ENCODE measurements around the gene KCTD8.
A peak's percentile ranks its signal among the peaks of the same experiment; 100 is the strongest.

The KCTD8 gene

GRCh38 chr4:44351069-44351468 is 97.5 kb downstream of the KCTD8 start:
- no peak for DNase-seq
- intact Hi-C loops (cut with DNase I): no loop called here

DNA sequence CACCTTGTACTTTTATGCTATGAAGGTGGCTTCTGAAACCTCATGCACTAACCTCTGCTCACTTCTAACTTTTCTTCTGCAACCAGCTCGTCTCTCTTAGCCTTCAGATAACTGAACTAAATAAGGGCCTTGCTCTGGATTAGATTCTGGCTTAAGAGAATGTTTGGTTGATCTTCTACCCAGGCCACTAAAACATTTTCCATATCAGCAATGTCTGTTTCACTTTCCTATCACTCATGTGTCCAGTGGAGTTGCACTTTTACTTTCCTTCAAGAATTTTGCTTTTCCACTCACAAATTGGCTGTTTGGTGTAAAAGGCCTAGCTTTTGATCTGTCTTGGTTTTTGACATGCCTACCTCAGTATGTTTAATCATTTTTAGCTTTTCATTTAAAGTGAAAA is 105.8 kb downstream of the KCTD8 start:
- DNase-seq: no peak
- intact Hi-C loops (cut with DNase I): no loop called here

- no peak for DNase-seq
- intact Hi-C loops (cut with DNase I): no loop called here
Measured at GRCh38 chr4:44326741-44327140, 121.9 kb downstream of the KCTD8 start.

DNA sequence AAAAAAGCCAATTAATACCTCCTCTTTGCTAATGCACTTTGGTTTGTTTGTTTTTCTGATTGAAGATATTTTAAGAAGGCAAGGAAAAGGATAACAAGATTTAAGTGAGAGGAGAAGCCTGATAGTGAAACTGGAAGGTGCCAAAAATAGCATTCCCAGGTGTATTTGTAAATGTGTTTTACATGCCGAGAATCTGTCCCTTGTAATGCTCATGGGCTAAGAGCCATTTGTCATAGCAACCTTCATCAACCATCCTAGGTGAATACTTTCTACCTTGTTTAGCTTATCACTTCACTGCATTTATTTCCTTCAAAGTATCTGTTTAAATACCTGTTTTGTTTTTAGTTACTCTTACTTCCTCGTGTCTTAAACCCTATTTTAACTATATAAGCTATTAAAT is 127.8 kb downstream of the KCTD8 start:
- intact Hi-C loops (cut with DNase I): no loop called here

GRCh38 chr4:44319129-44319528 is 129.5 kb downstream of the KCTD8 start:
- intact Hi-C loops (cut with DNase I): no loop called here
- no peak for DNase-seq

More for the DNA sequence above, 127.8 kb downstream of the KCTD8 start:
- no peak for DNase-seq

DNA sequence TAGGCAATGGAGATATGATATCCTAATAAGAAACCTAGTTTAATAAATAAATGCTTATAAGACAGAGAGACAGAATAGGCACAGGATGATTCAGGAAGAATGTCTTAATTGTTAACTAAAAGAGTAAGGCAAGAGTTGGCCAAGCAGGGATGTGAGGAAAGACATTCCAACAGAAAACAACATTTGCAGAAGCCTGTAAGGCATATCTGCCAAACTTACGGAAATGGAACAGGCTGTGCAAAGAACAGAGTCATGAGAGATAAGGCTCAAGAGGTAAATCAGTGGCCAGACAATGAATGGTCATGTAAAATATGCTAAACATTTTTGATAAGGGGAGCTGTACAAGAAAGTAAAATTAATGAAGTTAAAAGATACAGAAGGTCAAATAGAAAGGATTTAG is 134.9 kb downstream of the KCTD8 start:
- no peak for DNase-seq
- intact Hi-C loops (cut with DNase I): no loop called here

DNA sequence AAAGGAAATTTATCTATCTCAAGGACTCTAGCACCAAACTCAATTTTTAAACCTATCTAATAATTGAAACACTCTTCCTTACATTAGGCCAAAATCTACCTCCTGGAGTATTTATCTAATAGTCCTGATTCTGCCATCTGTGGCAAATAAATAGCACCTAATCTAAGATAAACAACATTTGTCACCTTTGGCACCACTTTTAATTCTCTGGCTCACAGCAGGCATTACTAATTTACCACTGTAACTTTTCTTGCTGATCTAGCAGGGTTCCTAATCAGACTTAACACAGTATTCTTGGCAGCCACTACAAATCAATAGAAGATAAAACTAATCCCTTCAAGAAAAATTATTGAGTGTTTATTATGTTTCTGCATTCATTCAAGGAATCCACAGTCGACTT is 161.1 kb downstream of the KCTD8 start:
- intact Hi-C loops (cut with DNase I): no loop called here
- no peak for DNase-seq

DNA sequence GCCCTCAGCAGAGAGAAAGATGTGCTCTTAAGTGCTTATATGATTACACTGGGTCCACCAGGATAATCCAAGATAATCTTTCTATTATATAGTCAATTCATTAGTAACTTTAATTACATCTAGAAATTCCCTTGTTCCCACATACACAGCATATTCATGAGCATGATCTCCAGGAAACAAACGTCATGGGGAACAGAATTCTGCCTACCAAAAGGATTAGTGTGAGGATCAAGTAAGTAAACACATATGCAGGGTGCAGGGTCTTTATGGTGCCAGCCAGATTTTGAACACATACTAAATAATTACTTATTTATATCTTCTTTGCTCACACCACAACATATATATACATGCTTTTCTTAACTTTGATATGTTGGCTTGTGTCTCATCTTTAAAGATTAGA is 169.1 kb downstream of the KCTD8 start:
- no peak for DNase-seq
- intact Hi-C loops (cut with DNase I): no loop called here

- intact Hi-C loops (cut with DNase I): no loop called here
- no peak for DNase-seq
Measured at GRCh38 chr4:44279066-44279465, 169.5 kb downstream of the KCTD8 start.

- intact Hi-C loops (cut with DNase I): no loop called here
- peak in 2 of 10 donors; percentile 5 to 25 for DNase-seq
Measured at GRCh38 chr4:44257461-44257860, 191.1 kb downstream of the KCTD8 start.

GRCh38 chr4:44256414-44256813 is 192.2 kb downstream of the KCTD8 start:
- intact Hi-C loops (cut with DNase I): loop anchor here (1.0 kb wide), 1 partner anchor 169 kb away; no protein-coding TSS in a partner anchor

GRCh38 chr4:44237643-44238042 is 211.0 kb downstream of the KCTD8 start:
- no peak for DNase-seq
- intact Hi-C loops (cut with DNase I): no loop called here

More at GRCh38 chr4:44256414-44256813, 192.2 kb downstream of the KCTD8 start:
- DNase-seq: no peak

- intact Hi-C loops (cut with DNase I): no loop called here
- no peak for DNase-seq
Measured at GRCh38 chr4:44235897-44236296, 212.7 kb downstream of the KCTD8 start.

GRCh38 chr4:44232262-44232661 is 216.3 kb downstream of the KCTD8 start:
- no peak for DNase-seq
- intact Hi-C loops (cut with DNase I): no loop called here

GRCh38 chr4:44231006-44231405 is 217.6 kb downstream of the KCTD8 start:
- no peak for DNase-seq
- intact Hi-C loops (cut with DNase I): no loop called here

GRCh38 chr4:44228326-44228725 is 220.3 kb downstream of the KCTD8 start:
- no peak for DNase-seq
- intact Hi-C loops (cut with DNase I): no loop called here

GRCh38 chr4:44221407-44221806 is 227.2 kb downstream of the KCTD8 start:
- DNase-seq: peak in 2 of 10 donors; percentile 11 to 57
- intact Hi-C loops (cut with DNase I): no loop called here

- DNase-seq: no peak
- intact Hi-C loops (cut with DNase I): no loop called here
Measured at GRCh38 chr4:44210750-44211149, 237.9 kb downstream of the KCTD8 start.

- DNase-seq: no peak
- intact Hi-C loops (cut with DNase I): no loop called here
Measured at GRCh38 chr4:44196796-44197195, 251.8 kb downstream of the KCTD8 start.

DNA sequence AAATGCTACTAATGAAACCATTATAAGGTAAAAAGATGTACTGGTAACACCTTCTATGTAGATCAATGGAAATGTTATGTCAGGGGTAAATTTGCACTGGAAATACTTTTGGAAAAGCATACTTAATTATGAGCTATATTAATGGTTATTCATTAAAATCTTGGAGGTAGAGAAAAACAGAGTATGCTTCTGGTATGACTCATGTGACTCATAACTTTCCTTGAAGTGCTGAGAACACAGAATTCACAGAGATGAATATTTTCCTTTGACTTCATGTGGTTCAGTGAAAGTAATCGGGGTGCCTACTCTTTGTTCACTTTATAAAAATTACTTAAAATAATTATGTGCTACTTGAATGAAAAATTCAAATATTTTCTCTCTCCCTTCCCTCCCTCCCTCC is 254.2 kb downstream of the KCTD8 start:
- no peak for DNase-seq
- intact Hi-C loops (cut with DNase I): no loop called here

DNA sequence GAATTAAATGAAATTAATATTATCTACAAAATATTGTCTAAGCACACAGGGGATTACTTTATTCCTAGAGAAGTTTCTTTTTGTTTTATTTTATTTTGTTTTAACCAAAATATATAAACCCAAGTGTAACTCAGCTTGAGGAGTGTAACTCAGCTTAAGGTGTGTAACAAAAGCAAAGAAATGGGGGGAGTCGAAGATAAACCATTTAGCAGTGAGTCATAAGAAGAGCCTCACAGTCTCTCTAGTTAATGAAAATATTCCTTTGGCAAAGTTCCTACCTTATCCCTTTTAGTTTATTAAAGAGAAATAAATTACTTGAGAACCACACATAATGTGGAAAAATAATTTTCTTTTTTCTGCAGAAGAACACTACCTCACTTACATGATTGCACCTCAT is 261.8 kb downstream of the KCTD8 start:
- no peak for DNase-seq
- intact Hi-C loops (cut with DNase I): no loop called here

DNA sequence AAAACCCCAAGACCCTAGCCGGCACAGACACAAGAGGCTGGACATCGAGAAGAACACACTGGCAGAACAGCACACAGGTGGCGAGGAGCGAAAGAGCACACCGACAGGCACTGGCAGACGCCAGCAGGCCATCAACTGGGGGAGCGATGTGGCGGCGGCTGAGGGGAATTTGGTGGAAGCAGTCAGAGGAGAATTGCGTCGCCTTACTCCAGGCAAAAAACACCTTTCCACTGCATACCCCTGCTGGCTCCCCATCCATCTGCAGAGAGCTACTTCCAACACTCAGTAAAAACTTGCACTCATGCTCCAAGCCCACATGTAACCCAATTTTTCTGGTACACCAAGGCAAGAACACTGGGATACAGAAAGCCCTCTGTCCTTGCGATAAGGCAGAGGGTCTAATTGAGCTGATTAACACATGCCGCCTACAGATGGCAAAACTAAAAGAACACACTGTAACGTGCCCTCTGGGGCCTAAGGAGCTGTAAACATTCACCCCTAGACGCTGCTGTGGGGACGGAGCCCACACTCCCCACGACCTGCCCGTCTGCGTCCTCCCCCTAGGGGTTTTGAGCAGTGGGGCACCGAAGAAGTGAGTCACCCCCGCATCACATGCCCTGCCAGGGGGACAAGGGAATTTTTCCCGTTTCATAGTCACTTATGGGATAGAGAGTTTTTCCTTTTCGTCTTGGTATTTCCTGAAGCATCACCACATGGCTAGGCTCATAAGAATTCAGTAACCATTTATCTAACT is 262.3 kb downstream of the KCTD8 start:
- DNase-seq: peak in 3 of 10 donors; percentile 52 to 55 (median 53)
- intact Hi-C loops (cut with DNase I): no loop called here

Data from posterior cingulate gyrus (tissue), 11 donors.